GM04503 (cell line): ENCODE measurements around the gene MRC2.

Source experiments
- DNase-seq: peaks from one replicate; pipeline ENCODE4 v3.0.0-alpha.2; 2012; ENCODE audit warnings: low read depth

Gene MRC2

DNA sequence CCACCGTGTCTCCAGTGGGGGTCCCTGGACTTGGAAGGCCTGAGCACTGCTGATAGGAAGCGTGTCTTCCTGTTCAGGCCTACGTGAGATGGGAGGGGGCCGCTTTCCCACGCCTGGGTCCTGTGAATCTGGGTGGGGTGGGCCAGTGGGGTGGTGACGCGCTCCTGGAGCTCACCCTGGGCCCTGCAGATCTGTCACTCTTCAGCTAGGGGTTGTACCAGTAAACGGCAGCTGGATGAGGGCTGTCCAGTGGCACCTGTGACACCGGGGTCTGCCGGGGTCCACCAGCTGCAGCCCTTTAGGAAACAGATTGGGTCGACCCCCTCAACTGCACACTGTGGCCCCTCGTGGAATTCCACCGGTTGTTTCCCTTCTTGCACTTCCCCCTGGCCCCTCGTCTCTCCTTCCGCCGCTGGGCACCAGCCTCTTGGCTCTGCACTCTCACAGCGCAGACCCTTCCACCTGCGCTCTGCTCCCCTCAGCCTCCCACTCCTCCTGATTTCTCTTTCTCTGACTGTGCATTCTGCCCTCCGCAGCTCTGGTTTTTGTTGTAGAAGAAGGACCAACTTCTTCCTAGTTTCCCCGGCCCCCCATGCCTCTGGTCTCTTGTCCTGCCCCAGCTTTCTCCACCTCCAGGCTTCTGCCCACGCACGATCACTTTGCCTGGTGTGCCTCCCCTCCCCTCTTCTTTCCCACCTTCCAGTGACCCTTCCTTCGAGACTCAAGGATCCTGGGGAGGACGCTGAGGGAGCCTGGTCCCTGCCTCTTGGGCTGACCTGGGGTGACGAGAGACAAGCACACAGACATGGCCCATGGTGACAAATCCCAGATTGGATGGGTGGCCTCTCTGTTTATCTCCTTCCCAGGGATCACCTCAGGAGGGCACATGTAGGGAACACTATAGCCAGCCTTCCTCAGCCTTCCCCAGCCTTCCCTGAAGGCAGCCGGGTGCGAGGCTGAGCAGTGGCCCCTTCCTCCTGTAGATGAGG lies 4.8 kb downstream of the MRC2 start:
- no peak for DNase-seq

GRCh38 chr17:62637809-62638208 lies 10.3 kb downstream of the MRC2 start:
- no peak for DNase-seq

DNA sequence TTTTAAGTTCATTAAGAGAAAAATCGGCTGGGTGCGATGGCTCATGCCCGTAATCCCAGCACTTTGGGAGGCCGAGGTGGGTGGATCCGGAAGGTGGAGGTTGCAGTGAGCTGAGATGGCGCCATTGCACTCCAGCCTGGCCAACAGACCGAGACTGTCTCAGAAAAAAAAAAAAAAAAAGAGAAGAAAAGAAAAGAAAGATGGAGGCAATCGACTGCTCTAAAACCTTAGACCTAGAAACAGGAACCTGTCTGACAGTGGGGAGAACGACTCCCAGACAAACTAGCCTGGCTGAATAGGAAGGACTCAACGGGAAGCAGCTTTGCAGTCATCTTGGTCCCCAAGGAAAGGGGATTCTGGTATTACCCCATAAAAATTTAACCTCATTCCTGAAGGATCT lies 13.7 kb downstream of the MRC2 start:
- no peak for DNase-seq

- no peak for DNase-seq
Measured at GRCh38 chr17:62641951-62642350, 14.5 kb downstream of the MRC2 start.

GRCh38 chr17:62643496-62643895 lies 16.0 kb downstream of the MRC2 start:
- no peak for DNase-seq

DNA sequence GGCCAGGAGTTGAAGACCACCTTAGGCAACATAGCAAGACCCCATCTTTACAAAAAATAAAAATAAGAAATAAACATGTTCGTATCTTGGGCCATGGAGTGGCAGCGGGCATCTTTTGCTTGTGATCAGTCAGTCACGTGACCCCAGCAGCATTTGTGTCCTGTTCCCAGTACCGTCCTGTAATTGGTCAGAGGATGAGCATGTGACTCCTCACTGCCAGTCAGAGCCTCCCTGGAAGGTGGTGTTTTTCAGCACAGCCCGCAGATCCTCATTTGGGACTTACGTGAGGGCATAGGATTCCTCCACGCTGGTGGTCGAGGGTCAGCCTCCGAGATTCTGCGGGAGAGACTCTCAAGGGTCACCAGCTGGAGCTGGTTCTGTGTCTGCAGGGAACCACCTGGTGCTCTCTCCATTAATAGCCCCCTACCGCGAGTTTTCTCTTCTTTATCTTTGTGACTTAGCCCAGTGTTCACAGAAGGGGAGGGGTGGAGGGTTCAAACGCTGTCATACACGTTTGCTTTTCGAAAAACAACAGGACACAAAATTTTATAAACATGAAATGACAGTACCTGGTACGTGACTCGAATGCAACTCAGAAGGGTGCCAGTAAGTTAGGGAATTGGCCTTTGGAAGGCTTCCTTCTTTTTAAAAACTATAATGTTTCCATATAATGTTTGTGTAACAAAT lies 17.2 kb downstream of the MRC2 start:
- DNase-seq: no peak

DNA sequence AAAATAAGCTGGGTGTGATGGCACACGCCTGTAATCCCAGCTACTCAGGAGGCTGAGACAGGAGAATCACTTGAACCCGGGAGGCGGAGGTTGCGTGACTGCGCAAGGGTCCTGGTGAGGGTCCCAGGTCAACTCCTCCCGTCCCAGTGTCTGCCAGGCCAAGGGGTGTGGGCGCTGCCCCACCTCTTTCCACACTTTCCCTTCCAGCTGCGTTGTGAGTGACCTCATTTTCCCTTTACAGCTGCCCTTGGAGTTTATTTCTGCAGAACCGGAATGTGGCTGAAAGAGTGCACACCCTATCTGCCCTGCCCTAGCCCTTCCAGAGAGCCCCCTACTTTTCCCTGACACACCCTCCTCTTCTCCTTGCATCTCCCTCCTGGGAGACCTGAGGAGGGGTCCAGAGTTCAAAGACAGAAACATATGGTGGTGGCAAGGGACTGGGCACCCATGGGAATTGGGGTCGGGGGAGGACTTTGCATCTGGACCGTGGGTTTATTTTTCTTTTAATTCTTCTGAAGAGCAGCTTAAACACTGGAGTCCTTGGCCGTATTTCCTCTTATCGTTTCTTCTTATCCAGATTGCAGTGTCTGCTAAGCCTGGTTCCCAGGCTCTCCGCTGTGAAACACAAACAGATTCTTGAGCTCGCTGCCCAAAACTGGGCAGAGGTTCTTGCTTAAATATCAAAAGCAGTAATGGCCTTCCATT lies 20.9 kb downstream of the MRC2 start:
- no peak for DNase-seq

DNA sequence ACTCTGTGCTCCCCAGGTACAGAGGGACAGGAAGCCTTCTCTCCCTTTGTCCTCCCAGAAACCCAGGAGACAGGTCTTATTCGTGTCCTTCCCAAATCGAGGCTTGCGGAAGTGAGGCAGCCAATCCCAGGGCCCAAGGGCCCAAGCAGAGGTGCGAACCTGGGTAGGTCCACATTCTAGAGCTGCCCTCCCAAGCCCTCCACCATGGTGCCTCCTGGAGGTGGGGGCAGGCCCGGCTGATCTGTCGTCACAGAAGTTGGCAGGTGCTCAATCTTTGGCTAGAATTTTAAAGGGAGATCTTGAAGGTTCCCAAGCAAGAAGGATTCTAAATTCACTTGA lies 21.5 kb downstream of the MRC2 start:
- DNase-seq: no peak

DNA sequence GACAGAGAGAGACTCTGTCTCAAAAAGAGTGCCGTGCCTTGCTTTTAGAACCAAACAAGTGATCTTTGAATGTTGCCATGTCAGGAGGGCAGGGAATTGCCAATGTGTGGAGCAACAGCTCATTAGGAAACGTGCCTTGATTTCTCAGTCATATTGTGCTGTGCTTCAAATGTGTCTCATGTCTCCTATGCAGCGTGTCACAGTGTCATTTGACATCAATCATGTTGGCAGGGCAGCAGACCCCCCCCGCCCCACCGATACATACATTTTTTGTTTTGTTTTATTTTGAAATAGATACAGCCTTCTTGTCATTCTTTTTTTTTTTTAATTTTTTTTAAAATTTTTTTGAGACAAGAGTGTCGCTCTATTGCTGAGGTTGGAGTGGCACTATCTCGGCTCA lies 22.1 kb downstream of the MRC2 start:
- no peak for DNase-seq

GRCh38 chr17:62650587-62650986 lies 23.1 kb downstream of the MRC2 start:
- DNase-seq: no peak

- no peak for DNase-seq
Measured at GRCh38 chr17:62652251-62653001, 25.0 kb downstream of the MRC2 start.

DNA sequence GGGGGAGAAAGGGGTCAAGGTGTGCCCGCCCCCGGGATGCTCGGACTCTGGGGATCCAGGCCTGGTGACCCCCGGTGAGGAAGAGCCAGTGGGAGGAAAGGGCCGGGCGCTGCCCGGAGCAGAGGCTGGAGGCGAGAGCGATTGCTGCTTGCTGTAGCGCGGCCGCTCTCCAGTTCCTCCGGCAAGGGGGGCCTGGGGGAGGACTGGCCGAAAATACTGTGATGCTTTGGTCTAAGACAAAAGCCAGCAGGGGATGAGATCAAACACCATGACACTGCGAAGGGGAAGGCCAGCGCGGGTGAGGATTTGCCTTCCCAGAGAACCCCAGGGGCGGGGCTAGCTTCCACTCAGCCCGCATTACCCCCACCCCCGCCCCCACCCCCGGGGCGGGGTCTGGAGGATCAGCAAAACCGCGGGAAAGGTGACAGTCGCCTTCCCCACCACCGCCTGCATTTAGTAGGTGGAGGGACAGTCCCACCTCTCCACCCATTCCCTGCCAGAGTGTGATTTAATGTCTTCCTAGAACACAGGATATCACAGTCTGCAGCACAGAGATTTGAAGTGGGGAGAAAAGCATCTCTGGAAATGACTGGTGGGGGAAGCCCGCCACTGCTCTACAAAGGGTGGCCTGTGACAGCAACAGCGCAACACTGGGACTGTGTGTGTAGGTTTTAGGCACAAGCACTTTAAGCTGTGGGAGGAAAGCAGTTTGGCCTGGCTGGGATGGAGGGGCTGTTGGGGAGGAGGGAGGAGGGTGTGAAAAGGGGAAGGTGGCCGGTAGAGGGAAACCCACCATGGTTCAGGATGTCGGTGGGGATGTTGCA lies 25.7 kb downstream of the MRC2 start:
- no peak for DNase-seq

DNA sequence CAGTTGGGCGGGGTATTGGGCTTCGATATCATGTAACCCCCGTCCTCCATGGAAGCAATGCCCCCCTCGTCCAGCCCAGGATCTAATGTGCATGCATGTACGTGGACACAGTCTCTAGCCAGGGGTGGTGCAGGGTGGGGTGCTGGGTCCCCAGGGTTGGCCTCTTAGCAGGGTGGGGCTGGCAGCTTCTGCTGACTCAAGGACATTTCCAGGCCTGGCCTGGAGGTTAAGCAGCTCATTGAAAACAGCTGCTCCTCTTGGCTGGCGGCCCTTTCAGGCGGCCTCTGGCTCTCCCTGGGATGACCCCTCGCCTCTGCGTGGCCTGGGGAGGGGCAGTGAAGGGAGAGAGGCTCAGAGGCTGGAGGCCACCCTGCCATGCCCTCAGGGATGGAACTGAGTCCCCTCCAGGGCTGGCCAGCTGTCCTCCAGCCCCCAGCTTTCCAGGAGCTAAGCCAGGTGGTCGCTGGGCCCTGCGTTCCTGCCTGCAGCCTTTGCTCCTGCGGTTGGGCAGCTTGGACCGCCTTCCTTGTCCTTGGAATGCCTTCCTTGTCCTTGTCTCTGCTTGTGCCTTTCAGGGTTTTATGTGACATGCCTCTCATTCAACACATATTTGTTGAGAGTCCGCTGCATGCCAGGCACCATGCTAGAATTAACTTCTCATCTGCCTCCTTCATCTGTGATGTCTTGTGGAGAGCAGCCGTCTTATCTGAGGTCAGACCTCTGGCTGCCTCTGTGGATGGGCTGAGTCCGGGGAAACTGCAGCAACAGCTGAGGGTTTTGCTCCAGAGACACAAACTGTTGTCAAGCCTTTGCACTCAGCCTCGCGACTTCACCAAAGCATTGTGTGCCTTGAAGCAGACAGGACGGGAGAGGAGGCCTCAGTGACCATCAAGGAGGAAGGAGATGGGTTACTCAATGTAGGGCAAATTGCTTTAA lies 26.6 kb downstream of the MRC2 start:
- DNase-seq: peak; percentile 77

- no peak for DNase-seq
Measured at GRCh38 chr17:62655656-62656055, 28.2 kb downstream of the MRC2 start.

- no peak for DNase-seq
Measured at GRCh38 chr17:62656446-62656845, 29.0 kb downstream of the MRC2 start.

GRCh38 chr17:62657145-62657665 lies 29.7 kb downstream of the MRC2 start:
- no peak for DNase-seq

DNA sequence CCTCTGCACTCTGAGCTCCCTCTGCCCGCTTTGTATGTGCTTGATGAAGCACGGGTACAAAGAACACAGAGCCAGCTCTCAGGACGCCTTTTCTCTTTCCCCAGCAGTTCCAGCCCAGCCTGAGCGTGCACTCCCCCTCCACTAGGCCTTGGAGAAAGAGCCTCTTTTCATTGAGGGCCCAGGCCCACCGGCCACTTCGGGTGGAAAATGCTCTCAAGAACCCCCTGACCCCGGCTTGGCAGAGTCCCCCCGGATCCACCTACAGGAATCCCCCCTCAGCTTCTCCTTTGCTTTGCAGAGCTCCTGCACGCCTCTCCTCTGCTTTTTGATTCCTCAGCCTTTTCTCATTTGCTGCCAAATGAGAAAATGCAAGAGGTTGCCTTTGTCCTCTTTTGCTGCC lies 30.2 kb downstream of the MRC2 start:
- no peak for DNase-seq

DNA sequence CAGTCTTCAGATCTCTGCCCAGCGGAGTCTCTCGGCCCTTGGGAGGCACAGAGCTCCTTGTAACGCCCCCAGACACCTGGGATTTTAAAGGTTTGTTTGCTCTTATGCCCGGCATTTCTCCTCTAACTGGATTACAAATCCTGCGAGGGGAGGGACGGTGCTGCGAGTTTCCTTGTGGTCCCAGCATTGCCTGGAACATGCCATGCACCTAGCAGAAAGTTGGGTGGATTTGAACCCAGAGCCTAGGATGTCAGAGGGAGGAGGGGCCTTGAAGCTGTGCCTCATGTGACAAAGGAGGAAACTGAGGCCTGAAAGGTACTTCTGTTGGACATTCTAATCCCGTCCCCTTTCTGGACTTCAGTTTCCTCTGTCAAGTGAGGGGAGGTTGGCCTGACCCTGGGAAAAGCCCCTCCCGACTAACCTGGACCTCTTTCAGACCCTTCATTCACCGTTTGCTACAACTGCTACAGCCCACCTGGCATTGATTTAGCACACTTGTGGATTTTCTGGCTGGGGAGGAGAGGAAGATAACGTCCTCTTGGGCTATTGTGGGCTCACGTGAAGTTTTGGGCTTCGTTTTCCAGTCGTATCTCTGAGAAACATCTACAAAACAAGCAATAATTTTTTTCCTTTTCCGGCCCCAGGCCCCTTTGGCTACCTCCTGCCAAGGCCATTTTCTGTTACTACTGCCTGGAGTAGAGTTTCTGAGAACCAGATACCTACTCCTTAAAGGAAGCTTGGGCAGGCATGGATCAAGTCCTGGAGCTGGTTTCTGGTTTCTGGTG lies 30.9 kb downstream of the MRC2 start:
- no peak for DNase-seq

GRCh38 chr17:62660629-62661118 lies 33.2 kb downstream of the MRC2 start:
- no peak for DNase-seq
